KMS-11 (cell line): ENCODE measurements around the gene SALL1.

ENCODE experiments used
- H2AFZ ChIP-seq: fragments of 200-600 bp; sonication (generic); 2 replicates; pipeline ENCODE4 v1.6.1; 2016; ENCODE audit warnings: antibody characterized with exemption, mixed run types, low read depth
- H3K27ac ChIP-seq: fragments of 200-600 bp; sonication (generic); 2 replicates; pipeline ENCODE4 v1.6.1; 2016; ENCODE audit warnings: mild to moderate bottlenecking, mixed run types
- H3K27me3 ChIP-seq: fragments of 200-600 bp; sonication (generic); 2 replicates; pipeline ENCODE4 v1.6.1; 2017; ENCODE audit warnings: mild to moderate bottlenecking, low read depth, mixed run types, moderate library complexity; ENCODE audit not compliant: insufficient read depth
- H3K36me3 ChIP-seq: fragments of 200-600 bp; sonication (generic); 2 replicates; pipeline ENCODE4 v1.6.1; 2017; ENCODE audit warnings: mild to moderate bottlenecking, mixed run types; ENCODE audit not compliant: insufficient read depth
- H3K4me1 ChIP-seq: fragments of 200-600 bp; sonication (generic); 2 replicates; pipeline ENCODE4 v1.6.1; 2016; ENCODE audit warnings: mild to moderate bottlenecking, low read depth, mixed run types; ENCODE audit not compliant: poor library complexity, severe bottlenecking
- H3K4me2 ChIP-seq: fragments of 200-600 bp; sonication (generic); 2 replicates; pipeline ENCODE4 v1.7.0; 2016; ENCODE audit warnings: mild to moderate bottlenecking, mixed run types
- H3K4me3 ChIP-seq: fragments of 200-600 bp; sonication (generic); IDR thresholded peaks from 2 replicates; pipeline ENCODE4 v1.6.1; 2017; ENCODE audit warnings: low read depth, low read length, mixed read lengths; ENCODE audit not compliant: insufficient read depth
- H3K79me2 ChIP-seq: fragments of 200-600 bp; sonication (generic); 2 replicates; pipeline ENCODE4 v1.6.1; 2016; ENCODE audit warnings: low read depth, mixed run types; ENCODE audit not compliant: insufficient read depth
- H3K9ac ChIP-seq: fragments of 200-600 bp; sonication (generic); 2 replicates; pipeline ENCODE4 v1.6.1; 2016; ENCODE audit warnings: mild to moderate bottlenecking, mixed run types
- H4K20me1 ChIP-seq: fragments of 200-600 bp; sonication (generic); 2 replicates; pipeline ENCODE4 v1.6.1; 2016; ENCODE audit warnings: mild to moderate bottlenecking, mixed run types; ENCODE audit not compliant: insufficient read depth
- TF ChIP-seq, protein P1 (sequence below): fragments of 200-600 bp; sonication (generic); conservative IDR thresholded peaks from 2 replicates; pipeline ENCODE4 v1.6.1; 2017; ENCODE audit warnings: low read depth, mild to moderate bottlenecking, antibody characterized with exemption, low read length, moderate library complexity, mixed read lengths

Gene SALL1

GRCh38 chr16:51134269-51134812 lies 16.7 kb downstream of the SALL1 start:
- TF ChIP-seq, protein P1, sequence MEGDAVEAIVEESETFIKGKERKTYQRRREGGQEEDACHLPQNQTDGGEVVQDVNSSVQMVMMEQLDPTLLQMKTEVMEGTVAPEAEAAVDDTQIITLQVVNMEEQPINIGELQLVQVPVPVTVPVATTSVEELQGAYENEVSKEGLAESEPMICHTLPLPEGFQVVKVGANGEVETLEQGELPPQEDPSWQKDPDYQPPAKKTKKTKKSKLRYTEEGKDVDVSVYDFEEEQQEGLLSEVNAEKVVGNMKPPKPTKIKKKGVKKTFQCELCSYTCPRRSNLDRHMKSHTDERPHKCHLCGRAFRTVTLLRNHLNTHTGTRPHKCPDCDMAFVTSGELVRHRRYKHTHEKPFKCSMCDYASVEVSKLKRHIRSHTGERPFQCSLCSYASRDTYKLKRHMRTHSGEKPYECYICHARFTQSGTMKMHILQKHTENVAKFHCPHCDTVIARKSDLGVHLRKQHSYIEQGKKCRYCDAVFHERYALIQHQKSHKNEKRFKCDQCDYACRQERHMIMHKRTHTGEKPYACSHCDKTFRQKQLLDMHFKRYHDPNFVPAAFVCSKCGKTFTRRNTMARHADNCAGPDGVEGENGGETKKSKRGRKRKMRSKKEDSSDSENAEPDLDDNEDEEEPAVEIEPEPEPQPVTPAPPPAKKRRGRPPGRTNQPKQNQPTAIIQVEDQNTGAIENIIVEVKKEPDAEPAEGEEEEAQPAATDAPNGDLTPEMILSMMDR, result no peak
- Histone ChIP-seq H2AFZ (no peak overlapping the region), H3K36me3 (no peaks in the 10 kb centered on the region), H3K27me3 (no peaks in the 10 kb centered on the region), H3K27ac (no peak overlapping the region), H3K4me3 (no peak overlapping the region), H3K79me2 (no peaks in the 10 kb centered on the region), H3K4me1 (no peaks in the 10 kb centered on the region), H4K20me1 (no peaks in the 10 kb centered on the region), H3K4me2 (no peak overlapping the region), H3K9ac (no peak overlapping the region)

DNA sequence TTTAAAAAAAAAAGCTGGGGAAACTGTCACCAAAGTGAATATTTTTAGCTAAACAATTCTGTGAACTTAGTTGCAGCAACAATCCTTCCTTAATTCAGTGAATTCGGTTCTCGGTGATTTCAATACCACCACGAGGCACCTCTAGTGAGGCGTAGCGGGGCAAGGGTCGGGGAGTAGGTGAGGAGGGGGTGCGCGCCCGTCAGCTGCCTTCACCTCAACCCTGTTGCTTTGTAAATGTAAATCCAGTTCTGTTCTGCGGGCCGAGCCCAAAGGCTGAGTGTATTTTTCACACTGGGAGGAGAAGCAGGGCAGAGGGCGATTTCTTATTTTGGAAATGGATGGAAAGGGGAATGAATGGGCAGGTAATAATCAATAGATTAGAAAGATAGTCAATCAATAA lies 17.4 kb downstream of the SALL1 start:
- Histone ChIP-seq H3K36me3 (no peaks in the 10 kb centered on the region), H3K9ac (no peak overlapping the region), H3K27me3 (no peaks in the 10 kb centered on the region), H3K4me1 (no peaks in the 10 kb centered on the region), H3K4me3 (no peak overlapping the region), H2AFZ (no peak overlapping the region), H3K4me2 (no peak overlapping the region), H3K79me2 (no peaks in the 10 kb centered on the region), H3K27ac (no peak overlapping the region), H4K20me1 (no peaks in the 10 kb centered on the region)
- TF ChIP-seq, protein P1, result no peak

GRCh38 chr16:51133183-51133582 lies 17.9 kb downstream of the SALL1 start:
- Histone ChIP-seq H3K4me1 (no peaks in the 10 kb centered on the region), H3K9ac (no peak overlapping the region), H3K79me2 (no peaks in the 10 kb centered on the region), H4K20me1 (no peaks in the 10 kb centered on the region), H3K27ac (no peak overlapping the region), H3K4me3 (no peak overlapping the region), H2AFZ (no peak overlapping the region), H3K27me3 (no peaks in the 10 kb centered on the region), H3K36me3 (no peaks in the 10 kb centered on the region), H3K4me2 (no peak overlapping the region)
- TF ChIP-seq, protein P1, result no peak

DNA sequence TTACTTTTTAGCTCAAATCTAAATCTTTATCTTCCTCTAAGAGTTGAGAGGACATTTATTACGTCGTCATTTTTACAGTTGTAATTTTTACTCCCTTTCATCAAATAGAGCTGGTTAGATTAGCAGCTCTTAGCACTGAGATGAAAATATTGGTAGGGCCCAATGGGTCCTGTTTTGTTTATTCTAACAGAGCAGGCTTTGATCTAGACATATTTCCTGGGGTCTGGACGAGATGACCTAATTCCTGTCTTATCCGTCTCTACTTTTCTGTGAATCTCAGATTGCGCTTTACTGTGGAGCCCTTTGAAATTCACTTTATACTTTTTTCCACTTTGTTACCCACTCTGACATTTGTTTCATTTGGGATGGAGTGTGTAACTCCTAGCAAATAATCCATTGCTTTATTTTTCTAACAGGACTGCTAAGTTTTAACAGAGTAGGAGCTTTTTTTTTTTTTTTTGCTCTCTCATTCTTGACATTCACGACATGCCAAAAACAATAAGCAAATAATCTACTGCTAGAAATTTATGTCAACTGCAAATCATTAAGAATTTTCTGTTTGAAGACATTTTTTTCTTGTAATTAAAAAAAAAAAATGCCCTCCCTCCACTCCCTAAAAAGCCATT lies 18.5 kb downstream of the SALL1 start:
- Histone ChIP-seq H3K36me3 (no peaks in the 10 kb centered on the region), H4K20me1 (no peaks in the 10 kb centered on the region), H3K4me3 (no peak overlapping the region), H3K9ac (no peak overlapping the region), H3K27ac (no peak overlapping the region), H2AFZ (no peak overlapping the region), H3K79me2 (no peaks in the 10 kb centered on the region), H3K27me3 (no peaks in the 10 kb centered on the region), H3K4me2 (no peak overlapping the region), H3K4me1 (no peaks in the 10 kb centered on the region)
- TF ChIP-seq, protein P1, result no peak
